GM21367 (cell line): ENCODE results near the gene ZBTB8OS.
A peak's percentile ranks its signal among the peaks of the same experiment; 100 is the strongest.

Experiments used
- ATAC-seq: cut with Tn5 transposase; IDR thresholded peaks from one replicate; pipeline ENCODE4 v1.9.1; 2021; ENCODE audit not compliant: unreplicated experiment

The ZBTB8OS gene

DNA sequence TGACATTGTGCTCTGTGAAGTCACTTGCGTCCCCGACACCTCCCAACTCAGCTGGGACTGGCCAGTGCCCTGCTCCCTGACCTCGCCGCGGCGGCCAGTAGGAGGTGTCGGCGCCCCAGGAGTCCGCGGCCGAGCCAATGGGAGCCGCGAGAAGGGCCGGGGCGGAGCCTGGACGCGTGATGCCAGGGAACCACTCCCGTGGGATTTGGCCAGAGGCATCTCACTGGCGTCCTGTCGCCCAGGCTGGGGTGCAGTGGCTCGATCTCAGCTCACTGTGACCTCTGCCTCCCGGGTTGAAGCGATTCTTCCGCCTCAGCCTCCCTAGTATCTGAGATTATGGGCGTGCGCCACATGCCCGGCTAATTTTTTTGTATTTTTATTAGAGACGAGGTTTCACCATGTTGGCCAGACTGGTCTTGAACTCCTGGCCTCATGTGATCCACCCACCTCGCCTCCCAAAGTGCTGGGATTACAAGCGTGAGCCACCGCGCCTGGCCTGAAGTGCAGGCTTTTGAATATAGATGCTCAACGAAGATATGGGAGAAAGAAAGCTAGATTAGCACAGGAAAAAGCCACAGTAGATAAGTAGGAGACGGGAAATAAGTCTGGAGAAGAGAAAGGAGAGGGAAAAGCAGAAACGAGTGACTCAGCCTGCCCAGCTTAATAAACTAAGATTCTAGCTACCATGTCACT lies 38.0 kb downstream of the ZBTB8OS start:
- peak; percentile 73 for ATAC-seq

DNA sequence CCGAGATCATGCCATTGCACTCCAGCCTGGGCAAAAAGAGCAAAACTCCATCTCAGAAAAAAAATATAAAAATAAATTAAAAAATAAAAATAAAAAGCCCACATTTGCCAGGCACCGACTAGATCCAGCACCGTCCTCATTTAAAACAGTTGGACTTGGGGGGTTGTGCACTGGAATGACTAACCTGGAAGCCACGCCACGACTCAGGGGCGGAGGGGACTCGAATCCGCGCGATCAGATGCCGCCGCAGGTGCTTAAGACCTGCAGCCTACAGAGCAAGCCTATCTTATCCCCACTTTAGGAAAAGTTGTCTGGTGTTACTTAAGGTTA lies 38.5 kb downstream of the ZBTB8OS start:
- ATAC-seq, result no peak

DNA sequence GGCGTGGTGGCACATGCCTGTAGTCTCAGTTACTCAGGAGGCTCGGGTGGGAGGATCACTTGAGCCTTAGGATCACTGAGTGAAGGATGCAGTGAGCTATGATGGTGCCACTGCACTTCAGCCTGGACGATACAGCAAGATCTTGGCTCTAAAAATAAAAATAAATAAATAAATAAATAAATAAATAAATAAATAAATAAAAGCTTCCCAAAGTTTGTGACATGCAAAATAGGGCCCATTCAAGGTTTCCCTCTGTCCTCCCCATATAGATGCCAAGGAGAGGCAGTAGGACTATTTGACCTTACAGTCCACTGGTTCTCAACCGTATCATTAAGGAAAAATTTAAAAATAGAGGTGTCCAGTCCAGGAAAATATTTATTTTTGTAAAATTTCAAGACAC lies 41.2 kb downstream of the ZBTB8OS start:
- no peak for ATAC-seq

GRCh38 chr1:32606565-32607371 lies 43.6 kb downstream of the ZBTB8OS start:
- no peak for ATAC-seq

DNA sequence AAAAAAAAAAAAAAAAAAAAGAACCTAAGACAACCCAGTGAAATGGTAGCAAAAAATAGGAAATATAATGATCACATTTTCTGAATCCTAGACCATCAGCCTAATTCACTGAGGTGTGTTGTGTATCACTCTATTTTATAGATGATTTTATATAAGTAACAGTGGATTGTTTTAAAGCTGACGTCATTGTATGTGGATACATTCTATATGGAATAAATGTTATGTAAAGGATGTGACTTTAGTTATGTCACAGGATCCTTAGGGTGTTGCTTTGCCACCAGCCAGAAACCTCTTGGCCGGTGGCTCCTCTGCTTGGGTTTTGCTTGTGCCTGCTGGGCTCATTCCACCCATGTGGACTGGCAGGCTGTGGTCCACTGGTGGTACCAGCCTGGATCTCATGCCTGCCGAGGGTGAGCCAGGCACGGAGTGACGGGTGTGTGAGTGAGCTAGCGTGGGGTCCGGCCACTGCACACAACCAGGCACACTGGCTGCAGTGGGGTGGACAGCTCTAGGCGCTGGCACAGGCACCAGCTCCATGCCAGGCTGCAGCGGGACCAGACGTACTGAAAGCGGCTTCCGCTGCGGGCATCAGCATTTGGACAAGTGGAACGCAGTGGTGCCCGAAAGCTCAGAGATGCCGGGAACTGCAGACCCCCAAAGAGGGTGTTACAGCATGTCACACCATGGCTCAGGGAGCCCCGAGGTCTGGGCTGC lies 44.5 kb downstream of the ZBTB8OS start:
- ATAC-seq, result no peak

- ATAC-seq, result no peak
Measured at GRCh38 chr1:32600034-32600433, 50.3 kb downstream of the ZBTB8OS start.

GRCh38 chr1:32592943-32593342 lies 57.4 kb downstream of the ZBTB8OS start:
- no peak for ATAC-seq

DNA sequence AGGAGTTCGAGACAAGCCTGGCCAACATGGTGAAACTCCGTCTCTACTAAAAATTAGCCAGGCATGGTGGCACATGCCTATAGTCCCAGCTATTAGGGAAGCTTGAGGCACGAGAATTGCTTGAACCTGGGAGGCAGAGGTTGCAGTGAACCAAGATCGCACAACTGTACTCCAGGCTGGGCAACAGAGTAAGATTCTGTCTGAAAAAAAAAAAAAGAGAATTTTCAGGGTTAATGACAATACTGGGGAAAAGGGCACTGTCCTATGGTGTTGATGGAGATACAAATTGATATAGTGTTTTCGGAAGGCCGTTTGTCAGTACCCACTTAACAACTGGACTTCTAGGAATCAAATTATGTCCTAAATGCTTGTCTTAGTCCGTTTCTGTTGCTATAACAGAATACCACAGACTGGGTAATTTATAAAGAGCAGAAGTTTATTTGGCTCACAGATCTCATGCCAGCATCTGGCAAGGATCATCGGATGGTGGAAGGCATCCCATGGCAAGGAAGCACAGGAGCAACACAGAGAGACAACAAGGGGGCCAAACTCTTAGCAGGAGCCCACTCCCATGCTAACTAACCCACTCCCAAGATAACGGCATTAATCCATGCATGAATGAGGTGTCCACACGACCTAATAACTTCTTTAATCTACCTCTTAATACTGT lies 69.9 kb downstream of the ZBTB8OS start:
- no peak for ATAC-seq
